ENCODE data around the gene CT47B1. TPM values are rescaled to one million over a fixed set of nuclear protein-coding genes. Genes with fewer than 3 reads are reported as not detected.
A peak's percentile ranks its signal among the peaks of the same experiment; 100 is the strongest.

Gene CT47B1
- total RNA-seq, 1 experiment from 2014 or later, result not detected

DNA sequence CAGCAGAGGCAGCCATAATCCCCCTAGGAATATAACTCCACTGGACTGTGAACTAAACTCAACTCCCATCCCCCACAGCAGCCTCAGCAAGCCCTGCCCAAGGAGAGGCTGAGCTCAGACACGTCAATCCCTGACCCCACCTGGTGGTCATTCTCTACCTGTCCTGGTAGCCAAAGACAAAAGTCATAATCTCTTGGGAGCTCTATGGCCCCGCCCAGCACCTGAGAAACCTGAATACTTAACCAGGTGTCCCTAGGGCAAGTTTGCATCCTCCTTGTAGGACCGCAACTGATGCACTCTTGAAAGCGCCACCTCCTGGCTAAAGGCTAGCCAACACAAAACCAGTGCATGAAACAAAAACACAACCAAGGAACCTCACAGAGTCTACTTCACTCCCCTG lies 18.4 kb downstream of the CT47B1 start:
- DNase-seq, result peak; percentile 90

More for the DNA sequence above, 18.4 kb downstream of the CT47B1 start:
- no peak overlapping the region for H4K8ac ChIP-seq (replicated peaks; ENCODE audit: insufficient read length, low read depth, low read length)
- no peak overlapping the region for H3T11ph ChIP-seq (ENCODE audit: low read length)
- no peaks in the 10 kb centered on the region; the same call in 1 of the 2 replicates for H3K4me1 ChIP-seq (ENCODE audit: insufficient read depth, low read length)
- H3K9ac ChIP-seq (ENCODE audit: extremely low read depth, insufficient read length, low read length), result no peak overlapping the region
- H4K91ac ChIP-seq (ENCODE audit: insufficient read length, low read depth, low read length), result no peak overlapping the region
- no peaks in the 10 kb centered on the region for H3K27me3 ChIP-seq (ENCODE audit: insufficient read depth, low read length)
- Mint-ChIP-seq H3K9me3 (peaks cover 64 to 78% of the 10 kb centered on the region in 2 experiments), H3K27ac (0 out of 7 replicates have a peak overlapping the region, but pooled peaks of 1 of the 3 experiments have one; percentile 64), H3K36me3 (ENCODE audit: insufficient read depth in 1 of 3, low read depth in 3 of 3) (no peaks in the 10 kb centered on the region; a peak in 3 of 7 replicates), H3K4me3 (no peak overlapping the region), H3K4me1 (0 out of 4 replicates have a peak, but pooled peaks cover 3 to 7% of the 10 kb centered on the region in 2 experiments), H3K27me3 (ENCODE audit: low read depth) (peaks cover 88% of the 10 kb centered on the region)
- H3K23me2 ChIP-seq (ENCODE audit: insufficient read length, low read depth, low read length, poor library complexity, severe bottlenecking), result no peaks in the 10 kb centered on the region
- no peak overlapping the region for H3K4ac ChIP-seq (ENCODE audit: low read depth, low read length)
- H2AK5ac ChIP-seq (ENCODE audit: insufficient read length, low read length), result no peak overlapping the region
- no peak overlapping the region for H2AFZ ChIP-seq (ENCODE audit: low read length)
- H3K56ac ChIP-seq (ENCODE audit: insufficient read length, low read depth, low read length), result no peak overlapping the region
- H3K4me2 ChIP-seq (ENCODE audit: insufficient read depth, insufficient read length, low read length), result no peak overlapping the region
- H2BK120ac ChIP-seq (ENCODE audit: low read depth, low read length, poor library complexity, severe bottlenecking), result no peak overlapping the region
- H2BK12ac ChIP-seq (ENCODE audit: insufficient read length, low read depth, low read length), result no peak overlapping the region
- no CpG with 5 or more reads among the region's 4 CpGs for WGBS (ENCODE audit: extremely low coverage, insufficient read length, low lambda C conversion rate)
- no peak overlapping the region for H3K27ac ChIP-seq (ENCODE audit: insufficient read length, low read depth, low read length)
- no peak overlapping the region for H3K14ac ChIP-seq (ENCODE audit: insufficient read depth, low read length)
- H3K18ac ChIP-seq (ENCODE audit: insufficient read length, low read depth, low read length), result no peak overlapping the region
- H4K5ac ChIP-seq (ENCODE audit: insufficient read length, low read depth, low read length), result no peak overlapping the region
- TF ChIP-seq, protein P1, sequence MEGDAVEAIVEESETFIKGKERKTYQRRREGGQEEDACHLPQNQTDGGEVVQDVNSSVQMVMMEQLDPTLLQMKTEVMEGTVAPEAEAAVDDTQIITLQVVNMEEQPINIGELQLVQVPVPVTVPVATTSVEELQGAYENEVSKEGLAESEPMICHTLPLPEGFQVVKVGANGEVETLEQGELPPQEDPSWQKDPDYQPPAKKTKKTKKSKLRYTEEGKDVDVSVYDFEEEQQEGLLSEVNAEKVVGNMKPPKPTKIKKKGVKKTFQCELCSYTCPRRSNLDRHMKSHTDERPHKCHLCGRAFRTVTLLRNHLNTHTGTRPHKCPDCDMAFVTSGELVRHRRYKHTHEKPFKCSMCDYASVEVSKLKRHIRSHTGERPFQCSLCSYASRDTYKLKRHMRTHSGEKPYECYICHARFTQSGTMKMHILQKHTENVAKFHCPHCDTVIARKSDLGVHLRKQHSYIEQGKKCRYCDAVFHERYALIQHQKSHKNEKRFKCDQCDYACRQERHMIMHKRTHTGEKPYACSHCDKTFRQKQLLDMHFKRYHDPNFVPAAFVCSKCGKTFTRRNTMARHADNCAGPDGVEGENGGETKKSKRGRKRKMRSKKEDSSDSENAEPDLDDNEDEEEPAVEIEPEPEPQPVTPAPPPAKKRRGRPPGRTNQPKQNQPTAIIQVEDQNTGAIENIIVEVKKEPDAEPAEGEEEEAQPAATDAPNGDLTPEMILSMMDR (conservative IDR thresholded peaks at IDR 0.05), result peak; percentile 67
- no peak overlapping the region for H2BK5ac ChIP-seq (ENCODE audit: insufficient read length, low read length)
- no peaks in the 10 kb centered on the region for H3K79me1 ChIP-seq (ENCODE audit: insufficient read depth, low read depth, low read length, poor library complexity, severe bottlenecking)
- H2BK20ac ChIP-seq (ENCODE audit: low read depth, low read length, poor library complexity, severe bottlenecking), result no peak overlapping the region
- H3K9me3 ChIP-seq (ENCODE audit: control insufficient read depth, low read depth, low read length), result peaks cover 24% of the 10 kb centered on the region
- no peak overlapping the region for H3K23ac ChIP-seq (ENCODE audit: insufficient read length, low read depth, low read length)
- H2BK15ac ChIP-seq (ENCODE audit: low read depth, low read length), result no peak overlapping the region
- no peaks in the 10 kb centered on the region for H3K79me2 ChIP-seq (ENCODE audit: insufficient read depth, low read length)
- H4K20me1 ChIP-seq (ENCODE audit: control insufficient read depth, insufficient read depth, insufficient read length), result no peaks in the 10 kb centered on the region
